K562 (cell line): Measurements from ENCODE around the gene MTMR10. TPM values are rescaled to one million over a fixed set of nuclear protein-coding genes. Genes with fewer than 3 reads are reported as not detected.

Experiments
- IRF1 ChIP-seq: sonication (generic); formaldehyde crosslinking; IDR thresholded peaks from 2 replicates; pipeline ENCODE4 v1.8.0; 2022; ENCODE audit warnings: missing genetic modification reagents, mild to moderate bottlenecking, borderline replicate concordance
- ZBTB5 ChIP-seq: fragments of 450-650 bp; IDR thresholded peaks from 2 replicates; pipeline ENCODE4 v1.6.1; 2017; ENCODE audit warnings: antibody characterized with exemption
- ZNF609 ChIP-seq: sonication (generic); formaldehyde crosslinking; IDR thresholded peaks from 2 replicates; pipeline ENCODE4 v1.8.1; 2023; ENCODE audit warnings: missing genetic modification reagents, mild to moderate bottlenecking, borderline replicate concordance
- polyA plus RNA-seq, 8 experiments: library from polyadenylated mRNA; depleted of rRNA in 4 of 8; stranded (reverse) in 5 of 8; unstranded in 3 of 8; fragments of >200 nt; fragmentation: Nextera tagmentation in 2 of 8; fragmentation: Illumina TruSeq in 1 of 8; extraction: Ambion mirVana in 2 of 8; extraction: Trizol in 1 of 8; gene quantifications; 2 replicates each; pipeline versions ENCODE4 v1.2.1 to v1.2.3, GENCODE V29; 2011 to 2014; ENCODE audit warnings: inconsistent platforms in 1 of 8, missing spikeins in 1 of 8
- total RNA-seq, 7 experiments: library from RNA; depleted of rRNA in 6 of 7; stranded (reverse); fragments of >200 nt in 6 of 7; fragmentation: Illumina TruSeq in 2 of 7; extraction: Trizol in 2 of 7; gene quantifications; 2 replicates each; pipeline versions ENCODE4 v1.2.1 to v1.2.3, GENCODE V29; 2011 to 2021; ENCODE audit warnings: low replicate concordance in 1 of 7
- TF ChIP-seq, protein P1 (sequence below): sonication (generic); formaldehyde crosslinking; IDR thresholded peaks from 2 replicates; pipeline ENCODE4 v1.8.0; 2022; ENCODE audit warnings: mild to moderate bottlenecking, missing genetic modification reagents

Gene MTMR10
- total and polyA plus RNA-seq, 9 of the 15 experiments (the other 6 are each of a cell fraction or from before 2014, with no cell fraction given) = 1.6 to 6.8 (median 4.8) TPM

DNA sequence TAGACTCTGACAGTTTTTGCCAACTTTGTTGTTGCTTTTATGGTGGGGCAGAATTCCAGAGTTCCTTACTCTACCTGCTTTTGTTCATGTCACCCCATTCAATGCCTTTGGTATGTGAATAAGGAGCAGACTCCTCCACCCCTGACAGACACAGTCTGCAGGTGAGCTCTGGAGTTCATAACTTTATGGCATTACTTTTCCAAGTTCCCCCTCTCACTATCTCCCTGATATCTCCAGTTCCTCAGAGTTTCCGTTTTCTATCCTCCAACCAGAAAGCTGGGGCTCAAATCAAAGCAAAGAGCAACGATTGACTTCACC lies 23.1 kb upstream of the MTMR10 start (continued):
- TF ChIP-seq, protein P1, sequence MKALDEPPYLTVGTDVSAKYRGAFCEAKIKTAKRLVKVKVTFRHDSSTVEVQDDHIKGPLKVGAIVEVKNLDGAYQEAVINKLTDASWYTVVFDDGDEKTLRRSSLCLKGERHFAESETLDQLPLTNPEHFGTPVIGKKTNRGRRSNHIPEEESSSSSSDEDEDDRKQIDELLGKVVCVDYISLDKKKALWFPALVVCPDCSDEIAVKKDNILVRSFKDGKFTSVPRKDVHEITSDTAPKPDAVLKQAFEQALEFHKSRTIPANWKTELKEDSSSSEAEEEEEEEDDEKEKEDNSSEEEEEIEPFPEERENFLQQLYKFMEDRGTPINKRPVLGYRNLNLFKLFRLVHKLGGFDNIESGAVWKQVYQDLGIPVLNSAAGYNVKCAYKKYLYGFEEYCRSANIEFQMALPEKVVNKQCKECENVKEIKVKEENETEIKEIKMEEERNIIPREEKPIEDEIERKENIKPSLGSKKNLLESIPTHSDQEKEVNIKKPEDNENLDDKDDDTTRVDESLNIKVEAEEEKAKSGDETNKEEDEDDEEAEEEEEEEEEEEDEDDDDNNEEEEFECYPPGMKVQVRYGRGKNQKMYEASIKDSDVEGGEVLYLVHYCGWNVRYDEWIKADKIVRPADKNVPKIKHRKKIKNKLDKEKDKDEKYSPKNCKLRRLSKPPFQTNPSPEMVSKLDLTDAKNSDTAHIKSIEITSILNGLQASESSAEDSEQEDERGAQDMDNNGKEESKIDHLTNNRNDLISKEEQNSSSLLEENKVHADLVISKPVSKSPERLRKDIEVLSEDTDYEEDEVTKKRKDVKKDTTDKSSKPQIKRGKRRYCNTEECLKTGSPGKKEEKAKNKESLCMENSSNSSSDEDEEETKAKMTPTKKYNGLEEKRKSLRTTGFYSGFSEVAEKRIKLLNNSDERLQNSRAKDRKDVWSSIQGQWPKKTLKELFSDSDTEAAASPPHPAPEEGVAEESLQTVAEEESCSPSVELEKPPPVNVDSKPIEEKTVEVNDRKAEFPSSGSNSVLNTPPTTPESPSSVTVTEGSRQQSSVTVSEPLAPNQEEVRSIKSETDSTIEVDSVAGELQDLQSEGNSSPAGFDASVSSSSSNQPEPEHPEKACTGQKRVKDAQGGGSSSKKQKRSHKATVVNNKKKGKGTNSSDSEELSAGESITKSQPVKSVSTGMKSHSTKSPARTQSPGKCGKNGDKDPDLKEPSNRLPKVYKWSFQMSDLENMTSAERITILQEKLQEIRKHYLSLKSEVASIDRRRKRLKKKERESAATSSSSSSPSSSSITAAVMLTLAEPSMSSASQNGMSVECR (CRISPR knock-in tag) = no peak
- TF ChIP-seq ZNF609 (CRISPR knock-in tag) (no peak), IRF1 (CRISPR knock-in tag) (no peak), ZBTB5 (no peak)
